ENCODE results near the gene AIM2.

GRCh38 chr1:159122005-159122621, 45.5 kb upstream of the AIM2 start:
- TF ChIP-seq CTCF (IDR thresholded peaks at IDR 0.05 in 4 of 5, conservative IDR thresholded peaks at IDR 0.05 in 1 of 5) = no peak
- TF ChIP-seq POLR2A (IDR thresholded peaks at IDR 0.05) = no peak

Data from gastrocnemius medialis (tissue), 4 donors.